ENCODE results near the gene PADI4.

GRCh38 chr1:17264470-17264869, 43.5 kb upstream of the PADI4 start:
- no peak for TF ChIP-seq SPI1 (IDR thresholded peaks at IDR 0.05; ENCODE audit: low read depth, low read length)
- TF ChIP-seq TAF1 (IDR thresholded peaks at IDR 0.05; ENCODE audit: low read depth, low read length), result no peak
- TF ChIP-seq POLR2A (IDR thresholded peaks at IDR 0.05; ENCODE audit: low read depth, low read length), result no peak

All from GM12891 (cell line).